Measurements from ENCODE around the gene MRPS18B.
A peak's percentile ranks its signal among the peaks of the same experiment; 100 is the strongest.
"Not testable (repeated sequence)": the region's sequence is repeated elsewhere in the genome, so short reads cannot be mapped to it uniquely, and the experiment has no call there.

MRPS18B gene

DNA sequence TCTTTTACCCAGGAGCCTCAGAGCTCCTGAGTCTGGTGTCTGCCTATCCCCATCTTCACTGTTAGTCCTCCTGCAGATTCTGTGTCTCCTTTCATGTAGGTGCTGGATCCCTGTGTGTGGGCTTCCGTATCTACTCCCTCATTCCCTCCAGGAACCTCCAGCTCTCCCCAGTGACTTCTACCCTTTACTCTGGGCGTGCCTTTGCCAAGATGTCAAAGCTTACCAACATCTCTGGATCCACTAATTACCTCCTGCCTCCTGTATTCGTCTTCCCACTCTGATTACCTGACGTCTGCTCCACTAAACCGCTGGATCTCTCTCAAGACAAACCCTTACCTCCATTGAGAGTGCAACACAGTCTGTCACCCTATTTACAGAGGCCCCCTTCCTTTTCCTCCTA, 27.1 kb downstream of the MRPS18B start:
- no peak for DNase-seq

GRCh38 chr6:30645989-30646388, 28.3 kb downstream of the MRPS18B start:
- DNase-seq = no peak

- peak; percentile 94 for DNase-seq
Observed at GRCh38 chr6:30646450-30647241, 29.0 kb downstream of the MRPS18B start, which contains the start of gene C6orf136. Gene C6orf136 (plus strand): TSS chr6:30647133. CDS start chr6:30647232, 99 bp downstream.

DNA sequence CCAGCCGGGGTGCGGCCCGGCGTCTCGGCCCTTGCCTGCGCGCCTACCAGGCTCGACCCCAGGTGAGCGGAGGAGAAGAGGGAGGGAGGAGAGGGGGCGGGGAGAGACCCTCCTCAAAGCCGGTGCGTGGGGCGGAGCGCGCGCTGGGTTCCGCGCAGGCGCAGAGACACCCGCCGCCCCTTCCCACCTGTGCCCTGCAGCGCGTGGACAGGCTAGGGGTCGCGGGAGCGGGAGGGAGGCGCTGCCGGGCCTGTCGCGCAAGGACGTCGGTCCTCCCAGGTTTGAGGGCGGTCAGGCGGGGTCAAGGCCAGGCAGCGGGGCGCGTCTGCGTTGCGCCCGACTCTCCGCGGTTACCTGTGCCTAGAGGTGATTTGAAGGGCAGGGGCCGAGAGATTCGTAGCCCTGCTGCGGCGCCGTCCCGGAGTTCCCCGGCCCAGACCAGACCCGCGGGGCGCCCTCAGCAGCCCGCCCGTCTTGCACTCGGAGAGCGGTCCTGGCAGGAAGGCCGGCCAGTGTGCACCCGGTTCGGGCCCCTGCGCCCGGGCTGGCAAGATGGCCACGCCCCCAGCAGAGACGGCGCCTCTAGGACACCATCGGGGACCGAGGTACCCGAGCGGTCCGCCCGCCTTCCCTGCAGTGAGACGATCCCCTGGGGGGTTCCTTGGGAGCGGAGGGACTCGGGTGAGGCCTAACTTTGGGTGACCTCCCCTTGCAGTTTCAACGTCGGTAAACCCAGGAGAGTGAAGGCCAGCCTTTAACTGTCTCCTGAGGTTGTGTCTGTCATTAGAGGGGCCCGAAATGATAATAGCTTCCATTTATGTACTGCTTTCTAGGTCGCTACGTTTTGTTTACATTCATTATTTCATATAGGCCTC, 29.8 kb downstream of the MRPS18B start:
- peak; percentile 76 for DNase-seq

DNA sequence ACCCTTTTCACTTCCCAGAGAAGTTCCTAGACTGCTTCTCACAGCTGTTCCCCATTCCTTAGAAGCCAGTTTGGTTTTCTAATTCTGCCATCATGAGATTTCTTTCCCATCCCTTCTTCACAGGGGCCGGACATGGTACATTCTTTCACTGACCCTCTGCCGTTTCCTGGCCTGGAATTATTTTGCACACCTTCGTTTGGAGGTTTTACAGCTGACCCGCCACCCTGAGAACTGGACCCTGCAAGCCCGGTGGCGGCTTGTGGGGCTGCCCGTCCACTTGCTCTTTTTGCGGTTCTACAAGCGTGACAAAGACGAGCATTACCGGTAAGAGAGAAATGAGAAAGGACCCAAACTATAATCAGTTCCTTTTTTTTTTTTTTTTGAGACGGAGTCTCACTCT, 33.5 kb downstream of the MRPS18B start:
- DNase-seq = no peak

DNA sequence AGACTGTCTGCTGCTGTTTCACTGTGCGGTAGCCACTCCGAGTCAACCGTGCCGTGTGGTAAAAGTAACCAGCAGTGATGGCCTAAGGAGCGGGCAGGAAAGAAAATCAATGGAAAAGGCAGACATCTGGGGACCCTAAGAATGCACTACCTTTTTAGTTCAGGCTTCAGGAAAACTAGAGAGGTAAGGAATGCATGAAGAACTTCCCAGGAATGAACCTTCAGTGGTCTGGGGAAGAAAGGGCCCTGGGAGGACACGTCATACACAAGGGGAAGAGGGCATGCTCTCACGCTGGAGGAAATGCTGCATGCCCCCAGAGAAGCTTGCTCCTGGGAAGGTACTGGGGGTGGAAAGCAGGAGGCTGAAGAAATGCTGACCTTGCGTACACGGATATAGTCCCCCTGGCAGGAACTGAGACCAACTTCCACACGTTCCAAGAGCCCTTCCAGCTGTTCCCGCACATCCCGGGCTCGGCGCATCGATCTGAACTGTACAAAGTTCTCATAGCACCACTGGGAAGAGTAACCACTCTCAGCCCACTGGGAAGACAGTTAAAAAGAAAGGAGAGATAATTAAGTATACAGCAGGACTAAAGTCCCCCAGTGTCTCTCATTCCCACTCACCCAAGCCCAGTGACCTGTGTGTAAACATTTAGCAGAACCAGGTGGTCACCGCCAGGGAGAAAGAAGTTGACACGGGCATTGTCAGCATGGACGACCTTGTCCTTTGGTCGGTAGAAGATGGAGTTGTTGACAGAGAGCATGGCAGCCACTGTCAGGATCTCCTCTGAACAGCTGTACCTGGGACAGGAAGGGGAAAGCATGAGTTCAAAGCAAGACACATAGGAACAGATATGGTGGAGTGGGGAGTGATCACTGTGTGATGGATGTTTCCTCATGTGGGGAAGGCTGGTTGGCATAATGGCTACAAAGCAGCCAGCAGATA, 37.4 kb downstream of the MRPS18B start:
- no peak for DNase-seq

- no peak for DNase-seq
Observed at GRCh38 chr6:30655743-30656094, 38.1 kb downstream of the MRPS18B start.

- DNase-seq = peak; percentile 76
Observed at GRCh38 chr6:30656513-30656912, 38.9 kb downstream of the MRPS18B start.

- no peak for DNase-seq
Observed at GRCh38 chr6:30657454-30657853, 39.8 kb downstream of the MRPS18B start.

DNA sequence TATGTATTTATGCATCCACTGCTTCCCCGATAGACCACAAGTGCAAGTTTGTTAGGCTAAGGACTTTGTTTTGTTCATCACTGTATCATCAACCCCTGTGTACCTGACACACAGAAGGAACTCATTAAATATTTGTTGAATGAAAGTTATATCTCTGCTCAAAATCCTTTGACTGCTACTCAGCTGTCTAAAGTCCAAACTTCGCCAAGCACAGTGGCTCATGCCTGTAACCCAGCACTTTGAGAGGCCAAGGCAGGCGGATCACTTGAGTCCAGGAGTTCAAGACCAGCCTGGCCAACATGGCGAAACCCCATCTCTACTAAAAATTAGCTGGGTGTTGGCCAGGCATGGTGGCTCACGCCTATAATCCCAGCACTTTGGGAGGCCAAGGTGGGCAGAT, 40.3 kb downstream of the MRPS18B start:
- not testable (repeated sequence) for DNase-seq

GRCh38 chr6:30664994-30665767, 47.5 kb downstream of the MRPS18B start:
- DNase-seq = no peak

- DNase-seq = peak; percentile 51
Observed at GRCh38 chr6:30666300-30666699, 48.7 kb downstream of the MRPS18B start.

GRCh38 chr6:30670760-30671527, 53.3 kb downstream of the MRPS18B start:
- DNase-seq = no peak

- peak; percentile 97 for DNase-seq
Observed at GRCh38 chr6:30672445-30673253, 55.0 kb downstream of the MRPS18B start, which contains the start of gene DHX16. Gene DHX16 (minus strand): TSS chr6:30673006. CDS start chr6:30672841, 165 bp downstream.
